GM19238 (cell line): ENCODE measurements around the gene INSYN2A.

Source experiments
- DNase-seq: peaks from one replicate; pipeline ENCODE4 v3.0.0; 2011; ENCODE audit warnings: low spot score; ENCODE audit not compliant: insufficient read length

The INSYN2A gene

DNA sequence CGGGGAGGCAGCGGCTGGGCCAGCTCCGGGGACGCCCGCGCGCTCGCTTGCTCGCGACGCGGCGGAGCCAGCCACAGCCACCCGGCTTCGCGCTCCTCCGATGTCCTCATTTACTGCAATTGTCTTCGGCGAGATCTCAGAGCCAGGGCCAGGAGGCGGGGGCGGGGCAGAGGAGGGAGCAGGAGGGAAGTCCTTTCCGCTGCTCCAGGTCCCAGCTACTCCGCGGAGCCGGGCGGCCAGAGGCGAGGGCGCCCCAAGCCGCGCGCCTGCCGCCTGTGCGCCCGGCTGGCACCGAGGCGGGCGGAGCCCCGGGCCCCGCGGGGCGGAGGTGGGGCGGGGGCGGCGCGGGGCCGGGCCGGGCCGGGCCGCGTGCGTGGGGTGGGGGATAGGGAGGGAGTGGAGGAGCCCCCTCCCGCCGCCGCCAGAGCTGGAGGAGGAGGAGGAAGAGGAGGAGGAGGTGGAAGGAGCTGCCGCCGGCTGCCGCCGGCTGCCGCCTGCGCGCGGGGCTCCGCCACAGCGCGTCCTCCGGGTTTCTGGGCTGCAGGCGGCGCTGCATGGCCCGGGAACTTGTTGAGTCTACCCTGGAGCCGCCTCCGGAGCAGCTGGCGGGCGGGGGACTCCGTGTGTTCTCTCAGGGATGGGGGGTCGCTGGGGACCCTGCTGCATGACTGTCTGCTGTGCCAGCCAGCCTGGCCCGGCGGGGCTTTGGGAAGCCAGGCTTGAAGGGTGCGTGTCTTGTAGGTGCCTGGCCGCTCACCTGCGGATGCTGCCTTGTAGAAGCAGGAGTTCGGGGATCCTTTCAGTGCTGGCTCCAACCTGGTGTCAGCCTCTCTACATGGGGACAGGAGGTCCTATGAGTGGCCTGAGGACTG, at the start of gene INSYN2A:
Gene INSYN2A (minus strand): TSS at position 310 of the 872 bp plus-strand sequence. CDS start 20,196 bp downstream, outside the sequence.
- no peak for DNase-seq

GRCh38 chr10:127245456-127245855, 49.1 kb upstream of the INSYN2A start:
- DNase-seq = no peak

GRCh38 chr10:127243490-127244272, 47.3 kb upstream of the INSYN2A start:
- no peak for DNase-seq

- no peak for DNase-seq
Measured at GRCh38 chr10:127242914-127243313, 46.5 kb upstream of the INSYN2A start.

GRCh38 chr10:127236266-127236665, 39.9 kb upstream of the INSYN2A start:
- DNase-seq = no peak

- DNase-seq = no peak
Measured at GRCh38 chr10:127234306-127234800, 38.0 kb upstream of the INSYN2A start.

DNA sequence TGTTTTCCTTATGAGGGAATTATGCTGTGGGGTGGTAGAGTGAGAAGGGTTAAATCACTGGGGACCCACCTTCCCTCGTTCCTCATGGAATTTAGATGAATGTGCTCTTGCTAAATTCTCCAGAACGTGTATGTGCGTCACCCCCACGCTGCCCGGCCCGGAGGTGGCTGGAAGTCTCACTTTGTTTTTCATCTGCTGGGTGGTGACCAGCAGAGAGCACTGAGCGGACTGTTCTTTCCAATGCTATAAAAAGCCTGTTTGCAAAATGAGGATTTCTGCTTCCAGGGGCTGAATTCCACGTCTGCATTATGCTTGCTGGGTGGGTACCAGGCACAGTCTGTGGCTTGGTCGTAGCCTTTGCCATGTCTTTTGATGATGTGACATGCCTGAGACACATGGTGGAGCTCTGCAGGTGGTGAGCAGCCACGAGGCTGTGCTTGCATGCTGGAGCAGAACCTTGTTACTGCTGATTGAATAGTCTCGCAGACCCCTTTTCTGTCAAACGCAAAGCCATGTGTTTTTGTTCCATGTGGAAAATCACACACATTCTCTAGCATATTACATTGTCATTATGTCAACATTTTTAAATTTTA, 31.9 kb upstream of the INSYN2A start:
- DNase-seq = no peak

- DNase-seq = no peak
Measured at GRCh38 chr10:127227663-127228062, 31.3 kb upstream of the INSYN2A start.

- no peak for DNase-seq
Measured at GRCh38 chr10:127227027-127227426, 30.6 kb upstream of the INSYN2A start.

GRCh38 chr10:127221281-127221680, 24.9 kb upstream of the INSYN2A start:
- no peak for DNase-seq

GRCh38 chr10:127218658-127219057, 22.3 kb upstream of the INSYN2A start:
- no peak for DNase-seq

- DNase-seq = no peak
Measured at GRCh38 chr10:127216786-127217185, 20.4 kb upstream of the INSYN2A start.

DNA sequence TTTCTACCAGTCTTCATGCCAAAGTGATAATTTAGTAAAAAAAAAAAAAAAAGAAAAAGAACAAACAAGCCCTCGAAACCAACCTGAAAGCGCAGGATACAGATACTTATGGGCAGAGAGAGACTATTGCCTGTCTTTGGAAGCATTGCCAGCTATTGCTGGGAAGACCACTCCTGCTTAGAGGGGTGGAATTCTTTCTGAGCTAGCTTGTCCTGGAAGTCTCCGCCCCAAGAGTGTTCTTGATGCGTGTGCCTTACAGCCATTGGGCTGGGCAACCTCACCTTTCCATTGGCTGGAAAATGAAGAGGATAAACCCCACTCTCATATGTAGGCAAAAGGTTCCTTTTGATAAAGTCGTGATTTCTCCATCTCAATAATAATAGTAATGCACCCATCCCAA, 19.9 kb upstream of the INSYN2A start:
- DNase-seq = no peak

DNA sequence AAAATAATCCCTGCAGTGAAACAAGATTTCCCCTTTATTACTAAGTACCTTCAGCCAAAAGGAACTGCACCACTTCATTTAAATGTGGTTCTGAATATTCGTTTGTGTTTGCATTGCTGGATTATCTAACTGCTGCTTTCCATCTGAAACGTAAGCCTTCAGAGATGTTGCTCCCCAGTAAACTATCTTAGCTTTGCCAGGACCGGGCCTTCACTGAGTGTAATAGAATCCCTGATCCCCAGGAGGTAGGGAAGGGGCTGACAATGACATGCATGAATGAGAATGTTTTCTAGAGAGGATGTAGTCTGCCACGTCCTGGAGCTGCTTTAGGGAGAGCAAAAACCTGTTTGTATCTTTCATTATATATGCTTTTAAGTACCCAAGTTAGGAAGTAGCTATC, 19.5 kb upstream of the INSYN2A start:
- no peak for DNase-seq

DNA sequence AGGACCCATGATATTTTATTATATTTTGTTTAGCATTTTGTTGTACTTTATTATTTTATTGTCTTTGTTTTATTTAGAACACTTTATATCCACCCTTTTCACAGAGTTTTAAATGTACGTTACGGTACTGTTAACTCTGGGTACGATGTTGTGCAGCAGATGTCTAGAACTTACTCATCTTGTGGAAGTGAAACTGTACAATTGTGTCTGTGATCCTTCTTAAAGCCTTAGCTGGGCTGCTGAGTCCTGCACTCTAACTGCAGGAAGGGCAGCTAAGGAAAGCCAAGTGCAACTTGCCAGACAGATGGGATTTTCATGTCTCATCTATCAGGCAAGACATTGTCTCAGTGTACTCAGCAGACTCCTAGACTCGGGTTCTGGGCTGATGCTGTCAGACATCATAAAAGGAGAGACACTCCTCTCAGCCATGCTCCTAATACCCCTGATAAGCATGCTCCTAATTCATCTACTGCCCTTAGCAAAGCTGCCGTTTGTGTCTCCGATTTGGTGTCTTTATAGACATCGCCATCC, 14.6 kb upstream of the INSYN2A start:
- no peak for DNase-seq

DNA sequence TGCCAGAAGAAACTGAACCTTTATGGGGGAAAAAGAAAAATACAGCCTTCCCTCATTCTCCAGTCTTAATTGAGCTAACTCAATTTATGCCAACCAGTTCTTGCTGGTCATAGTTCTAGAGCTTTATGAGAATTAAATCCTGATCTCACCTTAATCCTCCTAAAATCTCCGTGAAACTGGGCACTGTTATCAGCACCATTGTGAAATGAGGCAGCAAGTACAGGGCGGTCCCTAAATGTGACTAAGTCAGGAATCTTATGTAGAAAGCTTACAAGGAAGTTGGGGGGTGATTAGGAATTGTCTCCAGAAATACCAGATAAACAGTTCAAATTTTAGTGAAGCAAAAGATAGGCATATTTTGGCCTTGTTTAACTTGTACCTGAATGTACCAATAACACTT, 10.7 kb upstream of the INSYN2A start:
- DNase-seq = no peak

DNA sequence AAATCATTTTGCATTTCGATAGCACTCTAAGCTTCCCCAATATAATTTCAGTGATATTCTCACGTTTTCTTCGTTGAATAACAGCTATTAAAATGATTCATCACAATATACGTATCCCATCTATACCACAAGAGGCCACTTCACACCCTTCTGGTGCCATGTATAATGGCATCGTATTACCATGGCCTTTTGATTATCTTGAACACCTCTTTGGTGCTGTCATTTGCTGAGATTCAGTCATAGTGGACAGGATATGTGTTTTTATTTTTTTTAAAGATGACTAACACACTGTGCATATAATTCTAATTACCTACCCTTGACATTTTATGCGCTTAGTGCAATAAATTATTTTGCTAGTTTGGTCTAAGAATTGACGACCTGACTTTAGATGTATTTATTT, 6.7 kb upstream of the INSYN2A start:
- DNase-seq = no peak

- no peak for DNase-seq
Measured at GRCh38 chr10:127200646-127201045, 4.3 kb upstream of the INSYN2A start.

- DNase-seq = no peak
Measured at GRCh38 chr10:127198721-127199120, 2.3 kb upstream of the INSYN2A start.

DNA sequence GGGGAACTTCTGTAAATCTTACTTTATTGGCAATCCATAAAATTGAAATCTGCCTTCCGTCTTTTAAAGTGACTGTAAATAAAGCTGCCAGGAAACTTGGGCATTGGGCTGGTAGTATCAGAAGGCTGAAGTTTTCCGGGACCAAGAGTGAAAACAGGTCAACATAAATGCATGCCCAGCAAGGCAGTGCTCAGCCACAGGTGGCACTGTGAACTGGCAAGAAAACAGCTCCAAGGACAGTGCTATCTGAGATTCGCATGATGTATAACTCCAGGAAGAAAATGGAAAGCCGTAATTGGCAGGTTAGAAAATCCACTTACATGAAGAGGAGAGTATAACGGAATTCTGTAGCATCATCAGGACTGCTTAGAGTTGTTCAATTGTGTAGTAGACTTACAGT, 1.9 kb upstream of the INSYN2A start:
- DNase-seq = no peak

- DNase-seq = no peak
Measured at GRCh38 chr10:127197154-127197432, 702 bp upstream of the INSYN2A start.
